Endodermal cell (in vitro differentiated cells): ENCODE data around the gene CHRDL2. TPM values are rescaled to one million over a fixed set of nuclear protein-coding genes. Genes with fewer than 3 reads are reported as not detected.

Experiments
- DNase-seq: peaks from one replicate; pipeline ENCODE4 v3.0.0-alpha.2; 2017
- H3K27ac ChIP-seq: 2 replicates; pipeline ENCODE4 v1.5.1; 2013; ENCODE audit warnings: mild to moderate bottlenecking, low read depth, low read length, moderate library complexity
- H3K27me3 ChIP-seq: 2 replicates; pipeline ENCODE4 v1.6.1; 2013; ENCODE audit warnings: mild to moderate bottlenecking, low read length, moderate library complexity; ENCODE audit not compliant: insufficient read depth, control insufficient read depth, poor library complexity, severe bottlenecking
- H3K36me3 ChIP-seq: 2 replicates; pipeline ENCODE4 v1.7.0; 2013; ENCODE audit warnings: mild to moderate bottlenecking, low read length, moderate library complexity; ENCODE audit not compliant: control insufficient read depth, insufficient read depth
- H3K4me1 ChIP-seq: one replicate; pipeline ENCODE4 v1.7.0; 2013; ENCODE audit warnings: low read length; ENCODE audit not compliant: control insufficient read depth, insufficient read depth
- H3K4me3 ChIP-seq: 2 replicates; pipeline ENCODE4 v1.5.1; 2013; ENCODE audit warnings: mild to moderate bottlenecking, low read length, moderate library complexity
- H3K9ac ChIP-seq: 2 replicates; pipeline ENCODE4 v1.6.1; 2013; ENCODE audit warnings: mild to moderate bottlenecking, low read length, moderate library complexity; ENCODE audit not compliant: poor library complexity, severe bottlenecking; ENCODE audit errors: extremely low read depth
- H3K9me3 ChIP-seq: 2 replicates; pipeline ENCODE4 v1.6.1; 2013; ENCODE audit warnings: mild to moderate bottlenecking, low read length, moderate library complexity; ENCODE audit not compliant: control insufficient read depth
- H3K27ac Mint-ChIP-seq: 2 replicates; pipeline ENCODE4 v1.8.0; 2020; ENCODE audit warnings: mixed read lengths
- H3K27me3 Mint-ChIP-seq: 2 replicates; pipeline ENCODE4 v1.8.0; 2021; ENCODE audit warnings: mild to moderate bottlenecking, mixed read lengths; ENCODE audit not compliant: insufficient read depth
- H3K36me3 Mint-ChIP-seq: 2 replicates; pipeline ENCODE4 v1.8.0; 2020; ENCODE audit warnings: low read depth, mixed read lengths
- H3K4me1 Mint-ChIP-seq: 2 replicates; pipeline ENCODE4 v1.8.0; 2020; ENCODE audit warnings: mixed read lengths
- H3K4me3 Mint-ChIP-seq: 2 replicates; pipeline ENCODE4 v1.8.0; 2020; ENCODE audit warnings: mild to moderate bottlenecking, moderate library complexity, mixed read lengths
- H3K9me3 Mint-ChIP-seq: 2 replicates; pipeline ENCODE4 v1.8.0; 2020; ENCODE audit warnings: mild to moderate bottlenecking, mixed read lengths
- CTCF ChIP-seq: fragments of 200-600 bp; sonication (generic); conservative IDR thresholded peaks from 2 replicates; pipeline ENCODE4 v1.5.0; 2021; ENCODE audit warnings: antibody characterized with exemption, mild to moderate bottlenecking
- WGBS, 2 experiments: methylation state at CpG; one replicate each; pipeline versions ENCODE4 v1.1.5 to v1.1.7; 2013; ENCODE audit warnings: missing lambda C conversion rate in 2 of 2, mixed read lengths in 1 of 2; ENCODE audit not compliant: insufficient coverage in 1 of 2, insufficient read length in 1 of 2; 5-methylcytosine and 5-hydroxymethylcytosine counted together
- total RNA-seq, 2 donors: library from RNA; stranded (reverse); fragmentation: NEBNext Ultra II Directional in 1 of 2; extraction: Animal tissue kit (Norgen Biotek cat#: 25700) in 1 of 2; gene quantifications; 2 replicates in 1 of 2; 3 replicates in 1 of 2; pipeline ENCODE4 v1.2.1, GENCODE V29; 2021

CHRDL2 gene
- total RNA-seq, 2 donors from 2014 or later, result 0.44 to 1.2 TPM

- Histone ChIP-seq H3K4me3 (no peak overlapping the region), H3K9me3 (no peaks in the 10 kb centered on the region), H3K9ac (no peak overlapping the region), H3K27me3 (no peaks in the 10 kb centered on the region), H3K36me3 (peaks cover 11% of the 10 kb centered on the region), H3K27ac (no peak overlapping the region), H3K4me1 (no peaks in the 10 kb centered on the region)
- Mint-ChIP-seq H3K27ac (no peak overlapping the region), H3K36me3 (no peaks in the 10 kb centered on the region), H3K9me3 (no peaks in the 10 kb centered on the region), H3K27me3 (no peaks in the 10 kb centered on the region), H3K4me3 (no peak overlapping the region), H3K4me1 (peaks cover 18% of the 10 kb centered on the region)
- no peak for DNase-seq
- no peak for TF ChIP-seq CTCF
- 100% methylated on average over 1 of the region's 1 CpG; no CpG with 5 or more reads in 1 of the 2 experiments for WGBS, 2 experiments
Measured at GRCh38 chr11:74775762-74776161, 44.5 kb upstream of the CHRDL2 start.

- Histone ChIP-seq H3K27ac (no peak overlapping the region), H3K27me3 (no peaks in the 10 kb centered on the region), H3K4me3 (no peak overlapping the region), H3K9me3 (no peaks in the 10 kb centered on the region), H3K9ac (no peak overlapping the region), H3K4me1 (no peaks in the 10 kb centered on the region), H3K36me3 (peaks cover 11% of the 10 kb centered on the region)
- Mint-ChIP-seq H3K9me3 (no peaks in the 10 kb centered on the region), H3K36me3 (no peaks in the 10 kb centered on the region), H3K4me3 (no peak overlapping the region), H3K27ac (no peak overlapping the region), H3K4me1 (peaks cover 18% of the 10 kb centered on the region), H3K27me3 (no peaks in the 10 kb centered on the region)
- no peak for TF ChIP-seq CTCF
- no peak for DNase-seq
Measured at GRCh38 chr11:74773476-74773875, 42.2 kb upstream of the CHRDL2 start.

GRCh38 chr11:74771139-74771538, 39.9 kb upstream of the CHRDL2 start:
- no peak overlapping the region for H3K4me3 Mint-ChIP-seq
- H3K9me3 Mint-ChIP-seq, result no peaks in the 10 kb centered on the region
- TF ChIP-seq CTCF, result no peak
- Histone ChIP-seq H3K9ac (no peak overlapping the region), H3K4me3 (no peak overlapping the region), H3K27me3 (no peaks in the 10 kb centered on the region), H3K27ac (no peak overlapping the region), H3K36me3 (no peaks in the 10 kb centered on the region), H3K4me1 (no peaks in the 10 kb centered on the region), H3K9me3 (no peaks in the 10 kb centered on the region)
- no peaks in the 10 kb centered on the region for H3K27me3 Mint-ChIP-seq
- no peak for DNase-seq
- no peaks in the 10 kb centered on the region for H3K36me3 Mint-ChIP-seq
- H3K4me1 Mint-ChIP-seq, result peaks cover 8% of the 10 kb centered on the region
- no peak overlapping the region for H3K27ac Mint-ChIP-seq
- 97 to 100% methylated on average over 1 to 3 of the region's 3 CpGs for WGBS, 2 experiments
